HCT116 (cell line): ENCODE measurements around the gene PPP1R12B.

ENCODE experiments used
- EGR1 ChIP-seq: IDR thresholded peaks from 2 replicates; pipeline ENCODE4 v1.6.1; 2012; ENCODE audit warnings: low read depth
- RAD21 ChIP-seq: IDR thresholded peaks from 2 replicates; pipeline ENCODE4 v1.6.1; 2012; ENCODE audit warnings: low read depth, mild to moderate bottlenecking

- TF ChIP-seq EGR1 (no peak), RAD21 (no peak)
These were observed 23.9 kb upstream of the PPP1R12B start for GRCh38 chr1:202324646-202325045.
